Activated CD8-positive, alpha-beta memory T cell treated with anti-CD3 and anti-CD28 coated beads, Interleukin-2, amount 50 U/mL, for 4 hours (primary cell): ENCODE data around the gene CKM.
"Not testable (repeated sequence)": the region's sequence is repeated elsewhere in the genome, so short reads cannot be mapped to it uniquely, and the experiment has no call there.

Source experiments
- DNase-seq: peaks from one replicate; pipeline ENCODE4 v3.0.0-alpha.2; 2020

CKM gene

GRCh38 chr19:45315304-45315703 is 7.4 kb downstream of the CKM start:
- no peak for DNase-seq

GRCh38 chr19:45314708-45315245 is 7.9 kb downstream of the CKM start:
- DNase-seq, result no peak

- DNase-seq, result not testable (repeated sequence)
Measured at GRCh38 chr19:45312285-45312684, 10.4 kb downstream of the CKM start.

GRCh38 chr19:45311621-45312020 is 11.1 kb downstream of the CKM start:
- no peak for DNase-seq

- DNase-seq, result not testable (repeated sequence)
Measured at GRCh38 chr19:45309322-45309721, 13.4 kb downstream of the CKM start.

GRCh38 chr19:45307361-45307760 is 15.3 kb downstream of the CKM start:
- DNase-seq, result no peak

GRCh38 chr19:45306518-45307027 is 16.1 kb downstream of the CKM start:
- DNase-seq, result no peak

- DNase-seq, result no peak
Measured at GRCh38 chr19:45306040-45306439, 16.6 kb downstream of the CKM start.

GRCh38 chr19:45305421-45305820 is 17.3 kb downstream of the CKM start:
- no peak for DNase-seq

GRCh38 chr19:45305007-45305406 is 17.7 kb downstream of the CKM start:
- no peak for DNase-seq

- no peak for DNase-seq
Measured at GRCh38 chr19:45304141-45304926, 18.3 kb downstream of the CKM start.

GRCh38 chr19:45303269-45304060 is 19.2 kb downstream of the CKM start:
- no peak for DNase-seq

- DNase-seq, result no peak
Measured at GRCh38 chr19:45302416-45302815, 20.3 kb downstream of the CKM start.

GRCh38 chr19:45299719-45300118 is 23.0 kb downstream of the CKM start:
- no peak for DNase-seq

GRCh38 chr19:45298264-45298663 is 24.4 kb downstream of the CKM start:
- no peak for DNase-seq

- DNase-seq, result no peak
Measured at GRCh38 chr19:45297674-45298073, 25.0 kb downstream of the CKM start.

GRCh38 chr19:45296355-45296754 is 26.3 kb downstream of the CKM start:
- no peak for DNase-seq

- no peak for DNase-seq
Measured at GRCh38 chr19:45295873-45296272, 26.8 kb downstream of the CKM start.

- no peak for DNase-seq
Measured at GRCh38 chr19:45294291-45295029, 28.2 kb downstream of the CKM start.

GRCh38 chr19:45293682-45294081 is 29.0 kb downstream of the CKM start:
- no peak for DNase-seq

- no peak for DNase-seq
Measured at GRCh38 chr19:45291834-45292233, 30.8 kb downstream of the CKM start.

GRCh38 chr19:45290381-45290931 is 32.2 kb downstream of the CKM start:
- DNase-seq, result no peak
